Mesothelial cell of epicardium (in vitro differentiated cells): Measurements from ENCODE around the gene COIL. TPM values are rescaled to one million over a fixed set of nuclear protein-coding genes. Genes with fewer than 3 reads are reported as not detected.
"Not testable (repeated sequence)": the region's sequence is repeated elsewhere in the genome, so short reads cannot be mapped to it uniquely, and the experiment has no call there.

Experiments
- DNase-seq, 2 experiments: peaks; one replicate each; pipeline ENCODE4 v3.0.0; 2021; ENCODE audit warnings: low spot score in 2 of 2; ENCODE audit not compliant: unreplicated experiment in 2 of 2
- H3K27ac Mint-ChIP-seq: 2 replicates; pipeline ENCODE4 v1.8.0; 2021; ENCODE audit warnings: mixed read lengths
- H3K27me3 Mint-ChIP-seq: 2 replicates; pipeline ENCODE4 v1.8.0; 2021; ENCODE audit warnings: low read depth, mixed read lengths
- H3K36me3 Mint-ChIP-seq: 2 replicates; pipeline ENCODE4 v1.8.0; 2021; ENCODE audit warnings: mixed read lengths
- H3K4me1 Mint-ChIP-seq: 2 replicates; pipeline ENCODE4 v1.8.0; 2021; ENCODE audit warnings: mixed read lengths
- H3K4me3 Mint-ChIP-seq: 2 replicates; pipeline ENCODE4 v1.8.0; 2021; ENCODE audit warnings: mild to moderate bottlenecking, moderate library complexity, mixed read lengths
- H3K9me3 Mint-ChIP-seq: 2 replicates; pipeline ENCODE4 v1.8.0; 2021; ENCODE audit warnings: mixed read lengths
- CTCF ChIP-seq: fragments of 200-600 bp; sonication (generic); IDR thresholded peaks from one replicate; pipeline ENCODE4 v1.5.0; 2021; ENCODE audit warnings: antibody characterized with exemption; ENCODE audit not compliant: unreplicated experiment
- total RNA-seq: library from RNA; stranded (reverse); gene quantifications from 3 replicates; pipeline ENCODE4 v1.2.1, GENCODE V29; 2021

Gene COIL
- total RNA-seq, 1 donor from 2014 or later = 23.0 TPM

- no peak for DNase-seq
- no peak overlapping the region for H3K27ac Mint-ChIP-seq
- no peaks in the 10 kb centered on the region for H3K27me3 Mint-ChIP-seq
- H3K9me3 Mint-ChIP-seq = no peaks in the 10 kb centered on the region
- TF ChIP-seq CTCF = no peak
- no peak overlapping the region for H3K4me3 Mint-ChIP-seq
- peaks cover 45% of the 10 kb centered on the region for H3K36me3 Mint-ChIP-seq
- H3K4me1 Mint-ChIP-seq = no peaks in the 10 kb centered on the region
These were observed 13.1 kb downstream of the COIL start for GRCh38 chr17:56947741-56948140.

- Mint-ChIP-seq H3K9me3 (no peaks in the 10 kb centered on the region), H3K27me3 (no peaks in the 10 kb centered on the region), H3K4me3 (no peak overlapping the region), H3K27ac (no peak overlapping the region), H3K4me1 (no peaks in the 10 kb centered on the region), H3K36me3 (peaks cover 54% of the 10 kb centered on the region)
- no peak for TF ChIP-seq CTCF
- no peak for DNase-seq
These were observed 14.8 kb downstream of the COIL start for GRCh38 chr17:56945938-56946505.

- DNase-seq = no peak
- no peaks in the 10 kb centered on the region for H3K27me3 Mint-ChIP-seq
- no peak overlapping the region for H3K4me3 Mint-ChIP-seq
- no peak overlapping the region for H3K27ac Mint-ChIP-seq
- no peak for TF ChIP-seq CTCF
- H3K4me1 Mint-ChIP-seq = no peaks in the 10 kb centered on the region
- H3K9me3 Mint-ChIP-seq = no peaks in the 10 kb centered on the region
- peaks cover 50% of the 10 kb centered on the region for H3K36me3 Mint-ChIP-seq
These were observed 17.2 kb downstream of the COIL start for GRCh38 chr17:56943505-56944125.

GRCh38 chr17:56939869-56940484 lies 20.9 kb downstream of the COIL start:
- Mint-ChIP-seq H3K27me3 (no peaks in the 10 kb centered on the region), H3K4me1 (no peaks in the 10 kb centered on the region), H3K27ac (no peak overlapping the region), H3K36me3 (peaks cover 50% of the 10 kb centered on the region), H3K4me3 (no peak overlapping the region), H3K9me3 (no peaks in the 10 kb centered on the region)
- DNase-seq = no peak
- peak; percentile 73 for TF ChIP-seq CTCF

- not testable (repeated sequence) for H3K9me3 Mint-ChIP-seq, DNase-seq
- H3K36me3 Mint-ChIP-seq = peaks cover 54% of the 10 kb centered on the region
These were observed 22.6 kb downstream of the COIL start for GRCh38 chr17:56938206-56938605.

GRCh38 chr17:56937687-56938086 lies 23.2 kb downstream of the COIL start:
- no peak overlapping the region for H3K27ac Mint-ChIP-seq
- peaks cover 5% of the 10 kb centered on the region for H3K9me3 Mint-ChIP-seq
- H3K4me1 Mint-ChIP-seq = no peaks in the 10 kb centered on the region
- TF ChIP-seq CTCF = no peak
- peaks cover 53% of the 10 kb centered on the region for H3K36me3 Mint-ChIP-seq
- H3K4me3 Mint-ChIP-seq = no peak overlapping the region
- no peak for DNase-seq
- H3K27me3 Mint-ChIP-seq = no peaks in the 10 kb centered on the region

More at GRCh38 chr17:56938206-56938605, 22.6 kb downstream of the COIL start:
- H3K27ac Mint-ChIP-seq, H3K4me3 Mint-ChIP-seq, H3K27me3 Mint-ChIP-seq, H3K4me1 Mint-ChIP-seq: not testable (repeated sequence)
